Liver (tissue), 9 donors: ENCODE measurements around the gene SERBP1. TPM values are rescaled to one million over a fixed set of nuclear protein-coding genes. Genes with fewer than 3 reads are reported as not detected.
A peak's percentile ranks its signal among the peaks of the same experiment; 100 is the strongest.

ENCODE experiments used
- DNase-seq: peaks from one replicate; pipeline ENCODE4 v3.0.0-alpha.2; 2017; ENCODE audit warnings: low spot score
- H3K27ac ChIP-seq, 2 donors: one replicate each; pipeline ENCODE4 v1.7.0; 2013; ENCODE audit warnings: inconsistent platforms in 2 of 2, low read length in 2 of 2, control low read depth in 1 of 2, low read depth in 1 of 2, mild to moderate bottlenecking in 1 of 2
- H3K27me3 ChIP-seq, 4 donors: one replicate each; pipeline versions ENCODE4 v1.6.1 to v1.7.0; 2013; ENCODE audit warnings: low read length in 3 of 4, inconsistent platforms in 1 of 4, mild to moderate bottlenecking in 1 of 4, moderate library complexity in 1 of 4; ENCODE audit not compliant: control insufficient read depth in 4 of 4, insufficient read depth in 4 of 4
- H3K36me3 ChIP-seq, 4 donors: one replicate each; pipeline versions ENCODE4 v1.6.1 to v1.7.0; 2013; ENCODE audit warnings: low read length in 3 of 4, mild to moderate bottlenecking in 3 of 4, low read depth in 1 of 4, moderate library complexity in 1 of 4; ENCODE audit not compliant: control insufficient read depth in 4 of 4, insufficient read depth in 3 of 4
- H3K4me1 ChIP-seq, 4 donors: one replicate each; pipeline versions ENCODE4 v1.6.1 to v1.7.0; 2013; ENCODE audit warnings: low read length in 3 of 4, mild to moderate bottlenecking in 3 of 4, moderate library complexity in 1 of 4; ENCODE audit not compliant: control insufficient read depth in 4 of 4, insufficient read depth in 4 of 4
- H3K4me3 ChIP-seq, 3 donors: one replicate each; pipeline versions ENCODE4 v1.6.1 to v1.7.0; 2013; ENCODE audit warnings: low read length in 3 of 3, control low read depth in 1 of 3, low read depth in 1 of 3, mild to moderate bottlenecking in 1 of 3
- H3K9ac ChIP-seq, 2 donors: one replicate each; pipeline ENCODE4 v1.7.0; 2013; ENCODE audit warnings: low read length in 2 of 2, mild to moderate bottlenecking in 2 of 2, moderate library complexity in 2 of 2, control low read depth in 1 of 2, low read depth in 1 of 2
- H3K9me3 ChIP-seq, 4 donors: one replicate each; pipeline versions ENCODE4 v1.6.1 to v1.7.0; 2013; ENCODE audit warnings: low read length in 3 of 4; ENCODE audit not compliant: control insufficient read depth in 4 of 4
- ATF3 ChIP-seq: IDR thresholded peaks from 2 replicates; pipeline ENCODE4 v1.6.1; 2016; ENCODE audit warnings: antibody characterized with exemption
- EGR1 ChIP-seq, 2 donors: IDR thresholded peaks; 2 replicates each; pipeline ENCODE4 v1.6.1; 2016 to 2018; ENCODE audit warnings: antibody characterized with exemption in 2 of 2, low read depth in 2 of 2
- FOXA2 ChIP-seq: IDR thresholded peaks from 2 replicates; pipeline ENCODE4 v1.6.1; 2016; ENCODE audit warnings: antibody characterized with exemption
- GABPA ChIP-seq, 2 donors: IDR thresholded peaks in 1 of 2; conservative IDR thresholded peaks in 1 of 2; 2 replicates each; pipeline ENCODE4 v1.6.1; 2016; ENCODE audit warnings: antibody characterized with exemption in 2 of 2, mild to moderate bottlenecking in 1 of 2, moderate library complexity in 1 of 2
- HNF4A ChIP-seq, 2 donors: conservative IDR thresholded peaks; 2 replicates each; pipeline ENCODE4 v1.6.1; 2016; ENCODE audit warnings: antibody characterized with exemption in 2 of 2, mild to moderate bottlenecking in 2 of 2
- HNF4G ChIP-seq: IDR thresholded peaks from 2 replicates; pipeline ENCODE4 v1.6.1; 2016; ENCODE audit warnings: antibody characterized with exemption
- JUND ChIP-seq, 2 donors: IDR thresholded peaks; 2 replicates each; pipeline ENCODE4 v1.6.1; 2016; ENCODE audit warnings: antibody characterized with exemption in 2 of 2
- MAX ChIP-seq: IDR thresholded peaks from 2 replicates; pipeline ENCODE4 v1.6.1; 2016; ENCODE audit warnings: antibody characterized with exemption
- NR2F2 ChIP-seq: IDR thresholded peaks from 2 replicates; pipeline ENCODE4 v1.6.1; 2016; ENCODE audit warnings: antibody characterized with exemption
- RAD21 ChIP-seq, 2 donors: IDR thresholded peaks; 2 replicates each; pipeline ENCODE4 v1.6.1; 2016; ENCODE audit warnings: antibody characterized with exemption in 2 of 2, mild to moderate bottlenecking in 2 of 2
- REST ChIP-seq: IDR thresholded peaks from 2 replicates; pipeline ENCODE4 v1.6.1; 2016; ENCODE audit warnings: antibody characterized with exemption, mild to moderate bottlenecking
- RXRA ChIP-seq, 2 donors: IDR thresholded peaks; 2 replicates each; pipeline ENCODE4 v1.6.1; 2017 to 2018; ENCODE audit warnings: antibody characterized with exemption in 2 of 2, mild to moderate bottlenecking in 1 of 2
- YY1 ChIP-seq: IDR thresholded peaks from 2 replicates; pipeline ENCODE4 v1.6.1; 2016; ENCODE audit warnings: antibody characterized with exemption, mild to moderate bottlenecking
- WGBS: extraction: QIAGEN DNeasy Blood & Tissue Kit; methylation state at CpG from one replicate; pipeline ENCODE4 v1.1.7; 2013; 5-methylcytosine and 5-hydroxymethylcytosine counted together
- polyA plus RNA-seq, 2 donors: library from polyadenylated mRNA; stranded (reverse) in 1 of 2; unstranded in 1 of 2; fragments of 200-250 nt in 1 of 2; fragments of >200 nt in 1 of 2; fragmentation: Nextera tagmentation in 1 of 2; extraction: Ambion mirVana in 1 of 2; gene quantifications; one replicate each; pipeline versions ENCODE4 v1.2.1 to v1.2.3, GENCODE V29; 2013 to 2015
- total RNA-seq, 2 donors: library from RNA; depleted of rRNA; stranded (reverse); fragments of >200 nt; gene quantifications; one replicate each; pipeline ENCODE4 v1.2.3, GENCODE V29; 2014
- TF ChIP-seq, protein P1 (sequence below): IDR thresholded peaks from 2 replicates; pipeline ENCODE4 v1.6.1; 2016; ENCODE audit warnings: antibody characterized with exemption
- donor health status: healthy.
- donor health status: healthy.
- donor health status: healthy.
- donor health status: healthy.
- donor health status: healthy.

Gene SERBP1
- total and polyA plus RNA-seq, 4 donors: 66.6 to 140 (median 117) TPM

- TF ChIP-seq RAD21 (IDR thresholded peaks at IDR 0.05): no peak
These were observed 459 bp downstream of the SERBP1 start (continued) for GRCh38 chr1:67429528-67430357.

- DNase-seq: peak; percentile 36
- TF ChIP-seq MAX: peak; percentile 73
- no peak for TF ChIP-seq HNF4A (conservative IDR thresholded peaks at IDR 0.05)
- H3K4me3 ChIP-seq: peak overlapping the region; percentile 79 to 99 (median 91)
- H3K27me3 ChIP-seq: no peaks in the 10 kb centered on the region
- WGBS: under 1% methylated on average over 25 of the region's 25 CpGs
- H3K9ac ChIP-seq: peak overlapping the region; percentile 79 to 89
- H3K27ac ChIP-seq: peak overlapping the region; percentile 95 to 98
- no peaks in the 10 kb centered on the region for H3K9me3 ChIP-seq
- peaks cover 3 to 21% (median 7%) of the 10 kb centered on the region in 4 donors for H3K4me1 ChIP-seq
- H3K36me3 ChIP-seq: peaks cover 2 to 18% (median 16%) of the 10 kb centered on the region in 4 donors
These were observed 1.1 kb downstream of the SERBP1 start for GRCh38 chr1:67429011-67429527.

GRCh38 chr1:67427947-67428346, 2.3 kb downstream of the SERBP1 start:
- peak overlapping the region in 1 of 2 donors; percentile 14 for H3K27ac ChIP-seq
- no peaks in the 10 kb centered on the region for H3K9me3 ChIP-seq
- no peak for DNase-seq
- TF ChIP-seq YY1: peak; percentile 4
- no peak for TF ChIP-seq GABPA (IDR thresholded peaks at IDR 0.05 in 1 of 2, conservative IDR thresholded peaks at IDR 0.05 in 1 of 2)
- peaks cover 3 to 21% (median 7%) of the 10 kb centered on the region in 4 donors for H3K4me1 ChIP-seq
- under 1% methylated on average over 3 of the region's 3 CpGs for WGBS
- no peaks in the 10 kb centered on the region for H3K27me3 ChIP-seq
- peak overlapping the region; percentile 79 to 89 for H3K9ac ChIP-seq
- peak overlapping the region; percentile 79 to 99 (median 91) for H3K4me3 ChIP-seq
- H3K36me3 ChIP-seq: peaks cover 8 to 29% (median 24%) of the 10 kb centered on the region in 4 donors

DNA sequence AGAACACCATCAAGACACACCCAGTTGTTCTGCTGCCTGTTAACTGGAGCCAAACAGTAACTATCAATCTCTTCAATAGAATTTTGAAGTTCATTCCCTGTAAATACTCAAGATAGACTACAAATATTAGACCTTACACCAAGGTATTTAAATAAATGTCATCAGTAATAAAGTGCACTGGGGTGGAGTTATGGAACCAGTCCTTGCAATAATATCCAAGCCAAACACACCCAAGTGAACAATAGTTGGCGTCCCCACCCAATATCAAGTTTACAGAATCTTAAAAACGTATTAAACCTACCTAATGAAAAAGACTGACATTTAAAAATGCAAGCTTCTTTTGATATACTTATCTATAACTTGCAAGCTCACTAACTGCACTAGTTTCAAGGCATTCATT, 2.7 kb downstream of the SERBP1 start:
- no peak for DNase-seq
- 21% methylated on average over 2 of the region's 2 CpGs for WGBS
- Histone ChIP-seq H3K27ac (no peak overlapping the region), H3K27me3 (no peaks in the 10 kb centered on the region), H3K4me3 (peak overlapping the region; percentile 79 to 99 (median 91)), H3K9me3 (no peaks in the 10 kb centered on the region), H3K9ac (peak overlapping the region in 1 of 2 donors; percentile 79), H3K4me1 (peaks cover 3 to 21% (median 7%) of the 10 kb centered on the region in 4 donors), H3K36me3 (peaks cover 8 to 30% (median 26%) of the 10 kb centered on the region in 4 donors)
- no peak for TF ChIP-seq HNF4G
- no peak for TF ChIP-seq NR2F2
- no peak for TF ChIP-seq HNF4A (conservative IDR thresholded peaks at IDR 0.05)
- no peak for TF ChIP-seq RXRA (IDR thresholded peaks at IDR 0.05)
- TF ChIP-seq JUND (IDR thresholded peaks at IDR 0.05): no peak
- TF ChIP-seq, protein P1, sequence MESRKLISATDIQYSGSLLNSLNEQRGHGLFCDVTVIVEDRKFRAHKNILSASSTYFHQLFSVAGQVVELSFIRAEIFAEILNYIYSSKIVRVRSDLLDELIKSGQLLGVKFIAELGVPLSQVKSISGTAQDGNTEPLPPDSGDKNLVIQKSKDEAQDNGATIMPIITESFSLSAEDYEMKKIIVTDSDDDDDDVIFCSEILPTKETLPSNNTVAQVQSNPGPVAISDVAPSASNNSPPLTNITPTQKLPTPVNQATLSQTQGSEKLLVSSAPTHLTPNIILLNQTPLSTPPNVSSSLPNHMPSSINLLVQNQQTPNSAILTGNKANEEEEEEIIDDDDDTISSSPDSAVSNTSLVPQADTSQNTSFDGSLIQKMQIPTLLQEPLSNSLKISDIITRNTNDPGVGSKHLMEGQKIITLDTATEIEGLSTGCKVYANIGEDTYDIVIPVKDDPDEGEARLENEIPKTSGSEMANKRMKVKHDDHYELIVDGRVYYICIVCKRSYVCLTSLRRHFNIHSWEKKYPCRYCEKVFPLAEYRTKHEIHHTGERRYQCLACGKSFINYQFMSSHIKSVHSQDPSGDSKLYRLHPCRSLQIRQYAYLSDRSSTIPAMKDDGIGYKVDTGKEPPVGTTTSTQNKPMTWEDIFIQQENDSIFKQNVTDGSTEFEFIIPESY: no peak
- no peak for TF ChIP-seq RAD21 (IDR thresholded peaks at IDR 0.05)
- TF ChIP-seq GABPA (IDR thresholded peaks at IDR 0.05 in 1 of 2, conservative IDR thresholded peaks at IDR 0.05 in 1 of 2): no peak
- TF ChIP-seq REST: no peak
- no peak for TF ChIP-seq ATF3
- no peak for TF ChIP-seq EGR1 (IDR thresholded peaks at IDR 0.05; ENCODE audit: low read depth in 2 of 2)
- TF ChIP-seq YY1: no peak
- TF ChIP-seq FOXA2: no peak
